ENCODE data around the gene CLPTM1.
"Not testable (repeated sequence)": the region's sequence is repeated elsewhere in the genome, so short reads cannot be mapped to it uniquely, and the experiment has no call there.

Gene CLPTM1

GRCh38 chr19:44968670-44969069 is 13.5 kb downstream of the CLPTM1 start:
- H3K4me1 ChIP-seq (ENCODE audit: insufficient read depth, low read length, severe bottlenecking): peaks cover 5% of the 10 kb centered on the region
- H3K9ac ChIP-seq (ENCODE audit: low read length): no peak overlapping the region
- peaks cover 47% of the 10 kb centered on the region for H3K36me3 ChIP-seq (ENCODE audit: insufficient read depth, low read length)
- no peaks in the 10 kb centered on the region for H4K20me1 ChIP-seq (ENCODE audit: insufficient read depth, low read length)
- no peaks in the 10 kb centered on the region for H3K79me2 ChIP-seq (ENCODE audit: insufficient read depth, low read length)
- no peaks in the 10 kb centered on the region for H3K9me2 ChIP-seq (ENCODE audit: low read depth, low read length)
- H3K4me2 ChIP-seq (ENCODE audit: low read length): no peak overlapping the region
- TF ChIP-seq, protein P1, sequence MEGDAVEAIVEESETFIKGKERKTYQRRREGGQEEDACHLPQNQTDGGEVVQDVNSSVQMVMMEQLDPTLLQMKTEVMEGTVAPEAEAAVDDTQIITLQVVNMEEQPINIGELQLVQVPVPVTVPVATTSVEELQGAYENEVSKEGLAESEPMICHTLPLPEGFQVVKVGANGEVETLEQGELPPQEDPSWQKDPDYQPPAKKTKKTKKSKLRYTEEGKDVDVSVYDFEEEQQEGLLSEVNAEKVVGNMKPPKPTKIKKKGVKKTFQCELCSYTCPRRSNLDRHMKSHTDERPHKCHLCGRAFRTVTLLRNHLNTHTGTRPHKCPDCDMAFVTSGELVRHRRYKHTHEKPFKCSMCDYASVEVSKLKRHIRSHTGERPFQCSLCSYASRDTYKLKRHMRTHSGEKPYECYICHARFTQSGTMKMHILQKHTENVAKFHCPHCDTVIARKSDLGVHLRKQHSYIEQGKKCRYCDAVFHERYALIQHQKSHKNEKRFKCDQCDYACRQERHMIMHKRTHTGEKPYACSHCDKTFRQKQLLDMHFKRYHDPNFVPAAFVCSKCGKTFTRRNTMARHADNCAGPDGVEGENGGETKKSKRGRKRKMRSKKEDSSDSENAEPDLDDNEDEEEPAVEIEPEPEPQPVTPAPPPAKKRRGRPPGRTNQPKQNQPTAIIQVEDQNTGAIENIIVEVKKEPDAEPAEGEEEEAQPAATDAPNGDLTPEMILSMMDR (IDR thresholded peaks at IDR 0.05; ENCODE audit: low read length): no peak
- no peak for TF ChIP-seq EZH2 (IDR thresholded peaks at IDR 0.05; ENCODE audit: borderline replicate concordance, low read length)
- no peaks in the 10 kb centered on the region for H3K27me3 ChIP-seq (ENCODE audit: insufficient read depth, low read length)
- no peaks in the 10 kb centered on the region for H3F3A ChIP-seq (ENCODE audit: insufficient read depth, low read length)
- H3K4me3 ChIP-seq (ENCODE audit: low read depth, low read length, poor library complexity, severe bottlenecking): no peak overlapping the region
- no peaks in the 10 kb centered on the region for H3K9me3 ChIP-seq (ENCODE audit: low read length)
- no peak overlapping the region for H3K27ac ChIP-seq (ENCODE audit: low read depth, low read length, poor library complexity, severe bottlenecking)
- no peak overlapping the region for H2AFZ ChIP-seq (ENCODE audit: low read length)

GRCh38 chr19:44969437-44969836 is 14.3 kb downstream of the CLPTM1 start:
- no peak overlapping the region for H3K9ac ChIP-seq (ENCODE audit: low read length)
- peaks cover 54% of the 10 kb centered on the region for H3K36me3 ChIP-seq (ENCODE audit: insufficient read depth, low read length)
- H3K4me3 ChIP-seq (ENCODE audit: low read depth, low read length, poor library complexity, severe bottlenecking): no peak overlapping the region
- H2AFZ ChIP-seq (ENCODE audit: low read length): no peak overlapping the region
- H3K9me3 ChIP-seq (ENCODE audit: low read length): no peaks in the 10 kb centered on the region
- no peaks in the 10 kb centered on the region for H3K9me2 ChIP-seq (ENCODE audit: low read depth, low read length)
- TF ChIP-seq, protein P1 (IDR thresholded peaks at IDR 0.05; ENCODE audit: low read length): no peak
- no peak for TF ChIP-seq EZH2 (IDR thresholded peaks at IDR 0.05; ENCODE audit: borderline replicate concordance, low read length)
- no peaks in the 10 kb centered on the region for H3F3A ChIP-seq (ENCODE audit: insufficient read depth, low read length)
- no peaks in the 10 kb centered on the region for H4K20me1 ChIP-seq (ENCODE audit: insufficient read depth, low read length)
- no peaks in the 10 kb centered on the region for H3K27me3 ChIP-seq (ENCODE audit: insufficient read depth, low read length)
- no peak overlapping the region for H3K27ac ChIP-seq (ENCODE audit: low read depth, low read length, poor library complexity, severe bottlenecking)
- H3K4me2 ChIP-seq (ENCODE audit: low read length): no peak overlapping the region
- no peaks in the 10 kb centered on the region for H3K79me2 ChIP-seq (ENCODE audit: insufficient read depth, low read length)
- H3K4me1 ChIP-seq (ENCODE audit: insufficient read depth, low read length, severe bottlenecking): peaks cover 5% of the 10 kb centered on the region

GRCh38 chr19:44971451-44971850 is 16.3 kb downstream of the CLPTM1 start:
- not testable (repeated sequence) for H3K4me1 ChIP-seq (ENCODE audit: insufficient read depth, low read length, severe bottlenecking); H2AFZ ChIP-seq (ENCODE audit: low read length); H3F3A ChIP-seq (ENCODE audit: insufficient read depth, low read length); H3K9me3 ChIP-seq (ENCODE audit: low read length); H3K4me3 ChIP-seq (ENCODE audit: low read depth, low read length, poor library complexity, severe bottlenecking); H3K4me2 ChIP-seq (ENCODE audit: low read length); H3K27ac ChIP-seq (ENCODE audit: low read depth, low read length, poor library complexity, severe bottlenecking); H3K79me2 ChIP-seq (ENCODE audit: insufficient read depth, low read length); H3K27me3 ChIP-seq (ENCODE audit: insufficient read depth, low read length); H3K9me2 ChIP-seq (ENCODE audit: low read depth, low read length); H3K9ac ChIP-seq (ENCODE audit: low read length); H4K20me1 ChIP-seq (ENCODE audit: insufficient read depth, low read length)
- peaks cover 59% of the 10 kb centered on the region for H3K36me3 ChIP-seq (ENCODE audit: insufficient read depth, low read length)

GRCh38 chr19:44972802-44973201 is 17.6 kb downstream of the CLPTM1 start:
- no peaks in the 10 kb centered on the region for H3K79me2 ChIP-seq (ENCODE audit: insufficient read depth, low read length)
- no peaks in the 10 kb centered on the region for H3K9me3 ChIP-seq (ENCODE audit: low read length)
- H3K9ac ChIP-seq (ENCODE audit: low read length): no peak overlapping the region; the same call in 1 of the 2 replicates
- H3K4me2 ChIP-seq (ENCODE audit: low read length): no peak overlapping the region
- H3K4me1 ChIP-seq (ENCODE audit: insufficient read depth, low read length, severe bottlenecking): peaks cover 5% of the 10 kb centered on the region
- H4K20me1 ChIP-seq (ENCODE audit: insufficient read depth, low read length): no peaks in the 10 kb centered on the region
- no peak overlapping the region for H3K27ac ChIP-seq (ENCODE audit: low read depth, low read length, poor library complexity, severe bottlenecking)
- no peaks in the 10 kb centered on the region for H3K27me3 ChIP-seq (ENCODE audit: insufficient read depth, low read length)
- H3F3A ChIP-seq (ENCODE audit: insufficient read depth, low read length): no peaks in the 10 kb centered on the region
- H3K4me3 ChIP-seq (ENCODE audit: low read depth, low read length, poor library complexity, severe bottlenecking): no peak overlapping the region
- TF ChIP-seq EZH2 (IDR thresholded peaks at IDR 0.05; ENCODE audit: borderline replicate concordance, low read length): no peak
- TF ChIP-seq, protein P1 (IDR thresholded peaks at IDR 0.05; ENCODE audit: low read length): no peak
- H3K36me3 ChIP-seq (ENCODE audit: insufficient read depth, low read length): peaks cover 66% of the 10 kb centered on the region
- no peak overlapping the region for H2AFZ ChIP-seq (ENCODE audit: low read length)
- no peaks in the 10 kb centered on the region for H3K9me2 ChIP-seq (ENCODE audit: low read depth, low read length)

All from OCI-LY1 (cell line).